ENCODE measurements around the gene THOC5.

The THOC5 gene

DNA sequence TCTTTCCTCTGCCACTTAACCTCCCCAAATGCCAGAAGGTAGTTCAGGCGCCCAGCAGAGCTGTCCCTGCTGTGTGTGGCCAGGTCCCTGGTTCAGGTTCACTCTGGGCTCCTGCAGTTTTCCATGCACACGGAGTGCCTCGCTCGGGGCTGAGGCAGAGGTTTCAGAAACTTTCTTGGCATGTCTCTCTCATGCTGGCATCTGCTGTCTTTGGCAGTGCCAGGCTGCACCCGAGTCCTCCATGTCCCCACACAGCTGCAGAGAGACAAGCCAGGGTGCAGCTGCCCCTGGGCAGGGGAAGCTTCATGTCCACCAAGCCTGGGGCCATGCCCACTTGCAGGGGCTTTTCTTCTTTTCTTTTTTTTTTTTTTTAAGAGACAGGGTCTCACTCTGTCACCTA, 80.6 kb downstream of the THOC5 start:
- no peak for DNase-seq (ENCODE audit: low spot score)

DNA sequence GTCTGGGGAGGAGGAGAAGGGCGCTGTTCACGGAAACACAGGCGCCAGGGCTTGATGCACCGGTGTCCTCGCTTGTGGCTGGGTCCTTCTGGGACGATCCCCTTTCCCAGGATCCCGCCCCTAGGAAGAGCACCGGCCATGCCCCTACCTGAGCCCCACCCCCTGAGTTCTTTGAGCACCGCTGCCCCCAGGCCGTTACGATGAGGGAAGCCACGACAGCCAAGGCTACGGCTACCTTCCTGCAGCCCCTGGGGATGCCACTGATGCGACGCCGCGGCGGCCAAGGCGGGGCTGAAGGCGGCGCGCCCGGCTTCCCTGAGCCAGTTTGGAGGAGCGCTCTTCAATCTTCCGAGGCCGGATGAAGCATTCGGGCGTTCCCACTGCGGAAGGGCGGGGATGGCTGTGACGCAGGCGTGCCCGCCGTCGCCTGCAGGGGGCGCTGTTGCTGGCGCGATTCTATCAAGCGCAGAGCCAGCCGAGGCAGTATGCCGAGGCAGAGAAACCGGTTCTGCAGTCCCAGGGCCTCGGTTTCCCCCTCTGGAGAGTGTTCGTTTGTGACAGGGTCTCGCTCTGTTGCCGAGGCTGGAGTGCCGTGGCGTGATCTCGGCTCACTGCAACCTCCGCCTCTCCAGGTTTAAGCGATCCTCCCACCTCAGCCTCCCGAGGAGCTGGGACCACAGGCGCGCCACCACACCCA, 83.2 kb downstream of the THOC5 start:
- peak; percentile 91 for DNase-seq (ENCODE audit: low spot score)

DNA sequence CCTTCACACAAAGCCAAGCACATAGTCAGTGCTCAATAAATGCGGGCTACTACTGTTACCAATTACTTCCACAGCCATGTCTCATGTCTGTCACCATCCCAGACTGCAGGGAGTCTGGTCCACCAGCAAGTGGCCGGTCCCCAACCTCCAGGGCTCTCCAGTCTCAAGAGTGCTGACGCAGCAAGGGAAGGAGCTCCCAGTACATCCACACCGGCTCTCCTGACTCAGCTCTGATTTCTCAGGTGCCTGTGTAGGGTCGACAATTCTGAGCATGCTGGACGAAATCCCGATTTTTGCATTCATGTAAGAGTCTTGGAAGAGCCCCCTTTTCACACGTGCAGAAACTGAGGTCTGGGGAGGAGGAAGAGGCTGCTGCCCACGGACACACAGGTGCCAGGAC, 83.8 kb downstream of the THOC5 start:
- DNase-seq (ENCODE audit: low spot score): no peak

DNA sequence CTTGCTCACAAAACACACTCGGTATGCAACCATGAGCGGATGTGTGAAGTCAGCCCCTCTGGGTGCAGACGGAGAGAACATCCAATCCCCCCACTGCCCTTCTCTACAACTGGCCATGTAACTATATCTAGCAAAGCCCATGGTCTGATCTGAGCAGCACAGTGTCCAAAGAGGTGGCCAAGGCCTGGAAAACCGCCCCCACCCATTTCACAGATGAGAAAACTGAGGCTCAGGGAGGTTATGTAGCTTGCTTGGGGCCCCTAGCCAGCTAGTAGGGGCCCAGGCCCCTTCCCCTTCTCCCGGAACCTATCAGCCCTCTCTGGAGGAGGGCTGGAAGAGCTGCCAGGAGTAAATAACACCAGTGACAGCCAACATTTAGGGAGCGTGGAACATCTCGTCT, 89.0 kb downstream of the THOC5 start:
- DNase-seq (ENCODE audit: low spot score): no peak

DNA sequence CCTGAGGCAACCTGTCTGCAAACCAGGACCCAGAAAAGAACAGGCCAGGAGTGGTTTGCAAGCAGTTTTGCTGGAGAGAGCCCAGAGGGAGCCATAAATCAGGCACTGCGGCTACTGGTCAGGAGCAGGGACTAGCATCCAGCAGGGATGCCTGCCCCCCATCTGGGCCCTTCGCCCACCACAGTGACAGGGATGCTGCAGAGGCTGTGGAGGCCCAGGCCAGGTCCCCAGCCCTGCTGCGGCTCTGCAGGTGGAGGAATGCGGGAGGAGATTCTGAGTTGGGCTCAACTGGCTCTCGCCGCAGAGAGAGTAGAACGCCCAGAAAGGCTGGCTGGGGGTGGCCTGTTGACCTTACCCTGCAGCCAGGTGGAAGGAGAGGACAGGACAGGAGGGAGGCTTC, 89.9 kb downstream of the THOC5 start:
- DNase-seq (ENCODE audit: low spot score): no peak

DNA sequence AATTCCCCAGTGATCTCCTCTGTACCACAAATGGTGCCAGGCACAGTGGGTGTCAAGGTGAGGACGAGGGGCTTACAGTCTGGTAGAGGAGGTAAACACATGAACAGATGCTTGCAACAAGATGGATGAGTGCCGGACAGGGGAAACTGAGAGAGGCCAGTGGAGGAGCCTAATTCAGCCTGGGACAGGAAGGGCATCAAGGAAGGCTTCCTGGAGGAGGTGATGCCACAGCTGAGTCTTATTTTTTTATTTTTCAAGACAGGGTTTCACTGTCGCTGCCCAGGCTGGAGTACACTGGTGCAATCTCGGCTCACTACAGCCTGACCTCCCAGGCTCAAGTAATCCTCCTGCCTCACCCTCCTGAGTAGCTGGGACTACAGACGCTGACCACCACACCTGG, 92.3 kb downstream of the THOC5 start:
- DNase-seq (ENCODE audit: low spot score): no peak

DNA sequence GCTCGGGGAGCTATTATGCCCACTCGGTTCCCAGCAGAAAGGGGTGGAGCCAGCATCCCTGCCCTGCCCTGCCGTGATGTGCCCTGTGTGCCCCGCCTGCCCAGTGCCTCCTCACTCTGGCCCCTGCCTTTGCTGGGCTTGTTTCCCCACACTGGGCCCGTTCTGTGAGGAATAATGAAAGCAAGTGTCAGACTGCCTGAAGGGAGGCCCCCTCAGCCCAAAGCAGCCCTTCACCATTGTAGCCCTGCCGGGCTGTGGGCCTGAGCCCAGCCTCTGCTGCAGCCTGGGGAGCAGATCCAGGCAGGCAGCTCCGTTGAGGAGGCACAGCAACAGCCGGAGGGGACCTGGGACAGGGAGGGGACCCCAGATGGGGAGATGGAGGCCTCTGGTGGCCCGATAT, 93.8 kb downstream of the THOC5 start:
- DNase-seq (ENCODE audit: low spot score): peak; percentile 7

DNA sequence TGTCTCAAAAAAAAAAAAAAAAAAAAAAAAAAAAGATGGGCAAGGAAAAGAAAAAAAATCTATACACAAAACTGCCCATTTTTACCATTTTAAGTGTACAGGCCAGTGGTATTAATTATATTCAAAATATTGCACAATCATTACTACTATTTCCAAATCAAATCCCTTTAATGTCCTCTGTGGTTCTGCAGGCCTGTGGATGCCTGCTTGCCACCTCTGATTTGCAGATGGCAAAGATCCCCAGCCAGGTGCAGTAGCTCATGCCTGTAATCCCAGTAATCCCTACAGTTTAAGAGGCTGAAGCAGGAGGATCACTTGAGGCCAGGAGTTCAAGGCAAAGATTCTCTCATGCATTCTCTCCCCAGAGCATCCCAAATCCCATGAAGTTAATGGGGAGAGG, 95.0 kb downstream of the THOC5 start:
- peak; percentile 35 for DNase-seq (ENCODE audit: low spot score)

DNA sequence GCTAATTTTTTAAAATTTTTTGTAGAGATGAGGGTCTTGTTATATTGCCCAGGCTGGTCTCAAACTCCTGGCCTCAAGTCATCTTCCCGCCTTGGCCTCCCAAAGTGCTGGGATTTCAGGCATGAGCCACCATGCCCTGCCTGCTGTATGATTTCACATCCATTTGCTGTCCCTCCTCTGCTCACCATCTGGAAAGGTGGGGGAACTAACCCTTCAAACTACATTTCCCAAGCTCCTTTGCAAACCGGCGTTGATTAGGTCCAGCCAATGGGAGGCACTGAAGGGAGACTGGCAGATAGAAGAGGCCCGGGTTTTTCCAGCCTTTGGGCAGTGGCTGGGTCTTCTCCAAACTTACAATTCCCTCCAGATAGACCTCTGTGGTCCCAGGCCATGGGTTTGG, 95.8 kb downstream of the THOC5 start:
- peak; percentile 69 for DNase-seq (ENCODE audit: low spot score)

DNA sequence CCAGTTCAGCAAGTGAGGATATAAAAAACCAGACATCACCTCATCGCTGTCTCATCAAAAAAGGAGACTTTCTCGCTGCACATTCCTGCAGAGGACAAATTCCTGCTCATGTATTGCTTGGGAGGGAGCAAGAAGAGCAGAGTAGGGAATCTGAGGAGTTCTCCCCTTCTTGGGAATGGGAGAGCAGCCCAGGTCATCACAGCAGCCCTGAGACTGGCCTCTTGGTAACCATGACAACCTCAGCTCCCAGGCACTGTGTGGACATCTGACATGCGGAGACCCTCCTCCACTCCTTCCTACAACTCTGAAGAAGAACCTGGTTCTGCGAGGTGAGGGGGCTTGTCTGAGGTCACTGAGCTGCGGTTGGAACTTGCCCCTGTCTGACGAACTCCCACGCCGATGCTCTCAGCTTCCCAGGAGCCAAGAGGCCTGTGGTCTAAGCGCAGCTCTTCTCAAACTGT, 97.3 kb downstream of the THOC5 start:
- DNase-seq (ENCODE audit: low spot score): peak; percentile 14
